Activated CD8-positive, alpha-beta memory T cell treated with anti-CD3 and anti-CD28 coated beads, Interleukin-2, amount 50 U/mL, for 48 hours (primary cell): ENCODE measurements around the gene SUN2.
A peak's percentile ranks its signal among the peaks of the same experiment; 100 is the strongest.
"Not testable (repeated sequence)": the region's sequence is repeated elsewhere in the genome, so short reads cannot be mapped to it uniquely, and the experiment has no call there.

Experiments used
- DNase-seq: peaks from one replicate; pipeline ENCODE4 v3.0.0-alpha.2; 2020

SUN2 gene

GRCh38 chr22:38755911-38756532, at the start of gene SUN2:
Gene SUN2 (minus strand): TSS chr22:38755998. CDS start chr22:38752628, 3,370 bp downstream.
- DNase-seq: peak; percentile 95

GRCh38 chr22:38805041-38805593, 49.3 kb upstream of the SUN2 start:
- DNase-seq: not testable (repeated sequence)

GRCh38 chr22:38802671-38803121, 46.9 kb upstream of the SUN2 start:
- DNase-seq: no peak

GRCh38 chr22:38799265-38800002, 43.6 kb upstream of the SUN2 start:
- no peak for DNase-seq

- DNase-seq: no peak
Measured at GRCh38 chr22:38798496-38798895, 42.7 kb upstream of the SUN2 start.

GRCh38 chr22:38796262-38796957, 40.6 kb upstream of the SUN2 start:
- no peak for DNase-seq

GRCh38 chr22:38795569-38795968, 39.8 kb upstream of the SUN2 start:
- DNase-seq: no peak

GRCh38 chr22:38793721-38794466, 38.1 kb upstream of the SUN2 start, which contains the start of gene DNAL4:
Gene DNAL4 (minus strand): TSS chr22:38794143. CDS start chr22:38782731, 11,412 bp downstream.
- peak; percentile 88 for DNase-seq

- no peak for DNase-seq
Measured at GRCh38 chr22:38793317-38793716, 37.5 kb upstream of the SUN2 start.

GRCh38 chr22:38792833-38793232, 37.0 kb upstream of the SUN2 start:
- DNase-seq: no peak

GRCh38 chr22:38789606-38790005, 33.8 kb upstream of the SUN2 start:
- DNase-seq: no peak

- DNase-seq: no peak
Measured at GRCh38 chr22:38788846-38789245, 33.0 kb upstream of the SUN2 start.

- DNase-seq: no peak
Measured at GRCh38 chr22:38788021-38788816, 32.4 kb upstream of the SUN2 start.

- no peak for DNase-seq
Measured at GRCh38 chr22:38786631-38787030, 30.8 kb upstream of the SUN2 start.

GRCh38 chr22:38784856-38785255, 29.1 kb upstream of the SUN2 start:
- DNase-seq: no peak

GRCh38 chr22:38784035-38784434, 28.2 kb upstream of the SUN2 start:
- no peak for DNase-seq

GRCh38 chr22:38783095-38783615, 27.4 kb upstream of the SUN2 start:
- DNase-seq: no peak

- DNase-seq: no peak
Measured at GRCh38 chr22:38782402-38783094, 26.8 kb upstream of the SUN2 start.

GRCh38 chr22:38781033-38781432, 25.2 kb upstream of the SUN2 start:
- no peak for DNase-seq

- no peak for DNase-seq
Measured at GRCh38 chr22:38777087-38777671, 21.4 kb upstream of the SUN2 start.

GRCh38 chr22:38776086-38776485, 20.3 kb upstream of the SUN2 start:
- no peak for DNase-seq
